HL-60/S4 treated with retinoic acid at 250 ng/mL for 4 days and 3 days (cell line): Measurements from ENCODE around the gene LRRC3C.
"Not testable (repeated sequence)": the region's sequence is repeated elsewhere in the genome, so short reads cannot be mapped to it uniquely, and the experiment has no call there.

ENCODE experiments used
- in situ Hi-C: fragments of 300-500 bp; cut with MboI; formaldehyde crosslinking; loops from 2 replicates; pipeline ENCODE4 v1.7.0; 2022; ENCODE audit warnings: low sequenced_read_pairs

Gene LRRC3C

DNA sequence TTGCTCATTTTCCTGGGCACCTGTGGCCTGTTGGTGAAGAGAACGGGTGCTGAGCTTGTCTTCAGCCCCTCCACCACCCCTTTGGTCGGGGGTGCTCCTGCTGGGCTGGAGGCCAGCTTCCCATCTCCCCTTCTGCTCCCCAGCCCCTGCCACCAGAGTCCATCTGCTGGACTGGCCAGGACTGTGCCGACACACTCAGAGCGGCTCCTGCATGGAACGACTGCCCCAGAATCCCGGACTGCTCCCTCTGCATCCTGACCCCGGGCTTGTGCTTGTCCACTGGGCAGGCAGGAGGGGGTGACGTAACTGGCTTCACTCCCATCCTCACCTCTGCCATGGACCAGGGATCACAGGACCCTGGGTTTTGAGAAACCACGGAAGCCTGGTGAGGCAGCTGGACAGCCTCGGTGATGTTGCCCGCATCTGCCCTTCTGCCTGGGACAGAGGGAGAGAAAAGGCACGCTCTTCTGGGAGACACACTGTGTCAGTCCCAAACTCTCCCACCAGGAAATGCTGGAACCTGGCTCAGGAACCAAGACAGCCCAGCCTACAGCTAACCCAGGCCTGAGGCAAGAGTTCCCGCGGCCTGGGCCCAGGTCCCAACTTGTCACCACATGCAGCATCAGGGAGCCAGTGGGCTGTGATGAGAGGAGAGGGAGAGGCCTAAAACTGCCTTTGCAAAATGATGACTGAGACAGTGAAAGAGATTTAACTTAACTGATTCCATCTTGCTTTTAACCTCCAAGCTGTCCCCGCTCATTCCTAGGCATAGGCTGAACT lies 19.2 kb downstream of the LRRC3C start:
- in situ Hi-C loops, result no loop called here

- in situ Hi-C loops, result not testable (repeated sequence)
These were observed 20.9 kb downstream of the LRRC3C start for GRCh38 chr17:39948489-39948828.

DNA sequence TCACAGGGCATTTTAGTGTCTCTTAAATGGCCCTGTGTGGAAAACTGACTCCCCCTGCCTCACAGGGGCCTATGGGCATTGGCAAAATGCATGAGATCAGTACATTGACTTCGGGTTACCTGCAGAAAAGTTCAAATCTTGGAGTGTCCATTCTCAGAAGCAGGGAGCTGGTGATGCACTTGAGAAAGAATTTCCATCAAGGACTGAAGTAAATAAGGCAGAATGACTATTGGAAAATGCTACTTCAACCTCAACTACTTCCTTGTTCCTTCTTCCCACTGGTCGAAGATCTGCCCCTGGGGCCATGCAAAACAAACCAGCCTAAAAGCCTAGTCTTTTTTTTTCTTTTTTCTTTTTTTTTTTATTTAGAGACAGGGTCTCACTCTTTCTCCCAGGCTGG lies 21.5 kb downstream of the LRRC3C start:
- in situ Hi-C loops, result no loop called here

DNA sequence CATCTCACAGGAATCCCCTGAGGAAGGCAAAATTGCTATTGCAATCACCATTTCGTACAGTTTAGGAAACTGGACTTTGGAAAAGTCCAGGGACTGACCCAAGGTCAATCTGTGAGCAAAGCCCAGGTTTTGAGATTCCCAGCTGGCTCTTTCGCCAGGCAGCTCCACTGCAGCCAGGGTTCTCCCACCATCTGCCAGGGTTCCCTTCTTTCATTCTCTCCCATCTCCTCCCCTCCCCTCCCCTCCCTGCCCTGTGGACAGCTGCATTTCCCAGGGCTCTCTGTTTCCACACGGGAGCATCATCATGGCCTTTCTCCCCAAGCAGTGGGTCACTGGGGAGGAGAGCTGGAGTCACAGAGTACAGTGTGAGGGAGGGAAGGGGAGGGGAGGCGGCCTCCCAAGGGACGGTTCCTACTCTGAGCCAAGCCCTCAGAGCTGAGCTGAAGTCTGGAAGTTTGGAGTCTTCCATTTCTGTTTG lies 23.4 kb downstream of the LRRC3C start:
- in situ Hi-C loops, result no loop called here

DNA sequence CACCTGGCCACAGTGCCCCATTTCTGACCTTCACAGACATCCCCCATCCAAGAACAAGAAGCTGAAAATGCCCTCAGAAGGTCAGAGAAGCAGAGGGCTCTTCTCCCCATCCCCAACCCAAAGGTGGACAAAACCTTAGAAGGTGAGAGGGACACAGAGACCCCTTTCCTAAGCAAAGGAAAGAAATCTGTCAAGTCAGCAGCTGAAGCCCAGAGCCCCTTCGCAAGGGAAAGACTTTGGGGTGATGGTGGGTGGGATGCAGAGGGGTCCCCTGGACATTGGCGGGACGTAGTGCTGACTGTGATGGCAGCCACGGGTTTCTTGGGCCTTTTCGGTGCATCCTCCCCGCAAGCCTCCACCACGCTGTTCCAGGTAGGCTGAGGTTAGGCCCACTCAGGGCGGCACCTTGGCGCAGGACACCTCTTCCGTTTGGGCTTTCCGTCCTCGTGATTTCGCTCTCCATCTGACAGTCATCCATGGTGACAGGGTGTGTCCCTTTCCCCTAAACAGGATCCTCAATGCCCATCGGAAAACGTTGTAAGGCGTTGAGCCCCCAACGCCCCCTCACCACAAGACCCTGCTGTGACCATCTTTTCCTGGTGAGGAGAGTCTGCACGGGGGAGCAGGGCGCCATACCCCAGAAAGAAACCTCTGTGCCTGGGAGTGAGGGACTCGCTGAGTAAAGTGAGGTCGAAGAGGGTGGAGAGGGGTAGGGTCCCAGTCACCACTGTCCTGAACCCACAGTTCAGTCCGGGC lies 24.6 kb downstream of the LRRC3C start:
- in situ Hi-C loops, result no loop called here

DNA sequence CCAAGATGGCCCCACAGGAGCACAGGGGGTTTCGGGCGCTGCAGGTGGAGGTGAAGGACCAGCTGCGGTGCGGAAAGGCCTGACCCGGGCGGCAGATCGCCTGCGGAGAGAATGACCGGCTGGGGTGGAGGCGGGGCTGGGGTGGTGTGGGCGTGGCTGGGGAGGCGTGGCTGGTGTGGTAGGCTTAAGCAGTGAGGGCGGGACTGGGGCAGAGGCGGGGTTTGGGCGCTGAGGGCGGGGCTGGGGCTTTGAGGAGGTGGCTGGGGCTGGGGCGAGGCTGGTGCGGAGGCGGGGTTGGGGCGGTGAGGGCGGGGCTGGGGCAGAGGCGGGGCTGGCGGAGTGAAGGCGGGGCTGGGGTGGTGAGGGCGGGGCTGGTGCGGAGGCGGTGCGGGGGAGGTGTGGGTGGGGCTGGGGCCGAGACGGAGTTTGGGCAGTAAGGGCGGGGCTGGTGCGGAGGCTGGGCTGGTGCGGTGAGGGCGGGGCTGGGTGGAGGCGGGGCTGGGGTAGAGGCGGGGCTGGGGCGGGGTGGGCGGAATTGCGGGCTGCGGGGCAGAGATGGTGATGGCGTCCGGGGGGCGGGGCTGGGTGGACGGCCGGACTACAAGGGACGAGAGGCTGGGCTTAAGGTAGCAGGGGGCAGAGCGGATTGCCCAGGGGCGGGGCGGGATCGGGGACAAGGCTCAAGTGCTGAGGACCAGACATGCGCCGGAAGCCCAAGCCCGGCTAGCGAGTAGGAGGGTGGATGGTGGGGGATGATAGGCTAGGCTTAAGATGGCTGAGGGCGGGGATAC lies 25.3 kb downstream of the LRRC3C start:
- in situ Hi-C loops, result no loop called here

- in situ Hi-C loops, result no loop called here
These were observed 25.9 kb downstream of the LRRC3C start for GRCh38 chr17:39953471-39953888.

DNA sequence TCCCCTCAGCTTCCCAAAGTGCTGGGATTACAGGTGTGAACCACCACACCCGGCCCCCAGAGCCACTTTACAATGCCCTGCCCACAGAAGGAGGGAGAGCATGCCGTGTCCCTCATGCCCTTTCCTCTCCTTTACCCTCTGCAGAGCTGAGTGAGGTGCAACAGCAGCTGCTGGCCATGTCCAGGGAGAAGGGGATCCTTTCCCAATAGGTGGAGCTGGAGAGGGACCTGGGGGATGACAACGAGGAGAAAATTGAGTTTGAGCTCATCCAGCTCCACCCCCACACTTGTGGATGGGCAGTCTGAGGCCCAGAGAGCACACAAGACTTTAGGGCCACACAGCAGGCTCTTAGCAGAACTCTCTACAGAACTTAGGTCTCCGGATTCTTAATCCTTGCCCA lies 27.3 kb downstream of the LRRC3C start:
- in situ Hi-C loops, result no loop called here

DNA sequence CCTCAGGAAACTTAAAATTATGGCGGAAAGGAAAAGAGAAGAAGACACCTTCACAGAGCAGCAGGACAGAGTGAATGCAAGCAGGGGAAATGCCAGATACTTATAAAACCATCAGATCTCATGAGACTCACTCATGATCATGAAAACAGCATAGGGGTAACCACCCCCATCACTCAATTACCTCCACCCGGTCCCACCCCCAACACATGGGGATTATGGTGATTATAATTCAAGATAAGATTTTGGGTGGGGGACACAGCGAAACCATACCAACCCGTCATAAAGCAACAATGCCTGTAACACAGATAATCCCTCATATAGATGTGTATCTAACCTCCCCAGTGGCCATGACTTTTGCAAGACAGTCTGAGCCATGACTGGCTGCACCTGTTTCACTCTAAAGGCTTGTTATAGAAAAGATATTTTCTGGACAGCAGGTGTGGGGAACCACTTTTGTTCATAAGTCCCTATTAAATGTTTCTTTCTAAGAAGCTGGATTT lies 28.2 kb downstream of the LRRC3C start:
- in situ Hi-C loops, result no loop called here

GRCh38 chr17:39960524-39961041 lies 33.1 kb downstream of the LRRC3C start:
- in situ Hi-C loops, result no loop called here

GRCh38 chr17:39962642-39963220 lies 35.2 kb downstream of the LRRC3C start, which contains the start of gene GSDMA:
TSS of gene GSDMA (plus strand) at chr17:39963004. CDS start at chr17:39965688, 2,684 bp downstream.
- in situ Hi-C loops, result no loop called here

GRCh38 chr17:39963829-39964228 lies 36.3 kb downstream of the LRRC3C start:
- in situ Hi-C loops, result no loop called here

DNA sequence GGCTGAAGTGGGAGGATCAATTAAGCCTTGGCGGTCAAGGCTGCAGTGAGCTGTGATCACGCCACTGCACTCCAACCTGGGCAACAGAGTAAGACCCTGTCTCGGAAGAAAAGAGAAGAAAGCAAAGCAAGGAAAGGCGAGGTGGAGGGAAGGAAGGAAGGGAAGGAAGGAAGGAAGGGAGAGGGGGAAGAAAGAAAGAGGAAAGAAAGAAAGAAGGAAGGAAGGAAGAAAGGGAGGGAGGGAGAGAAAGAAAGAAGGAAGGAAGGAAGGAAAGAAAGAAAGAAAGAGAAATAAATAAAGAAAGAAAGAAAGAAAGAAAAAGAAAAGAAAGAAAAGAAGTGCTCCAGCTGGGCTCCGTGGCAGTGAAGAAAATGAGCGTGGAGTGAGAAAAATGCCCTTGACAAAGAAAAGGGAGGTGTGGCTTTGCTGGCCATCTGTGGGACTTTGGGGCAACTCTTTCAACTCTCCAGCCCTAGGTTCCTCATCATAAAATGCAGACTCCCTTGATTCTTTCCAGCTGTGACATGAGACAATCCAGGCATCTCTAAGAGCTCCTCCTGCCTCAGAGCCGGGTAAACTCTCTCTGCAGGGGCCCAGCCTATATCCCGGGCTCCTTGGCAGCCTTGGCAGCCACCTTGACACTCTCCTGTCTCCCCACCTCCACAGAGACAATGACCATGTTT lies 37.6 kb downstream of the LRRC3C start:
- in situ Hi-C loops, result no loop called here

GRCh38 chr17:39966771-39967170 lies 39.2 kb downstream of the LRRC3C start:
- in situ Hi-C loops, result no loop called here

DNA sequence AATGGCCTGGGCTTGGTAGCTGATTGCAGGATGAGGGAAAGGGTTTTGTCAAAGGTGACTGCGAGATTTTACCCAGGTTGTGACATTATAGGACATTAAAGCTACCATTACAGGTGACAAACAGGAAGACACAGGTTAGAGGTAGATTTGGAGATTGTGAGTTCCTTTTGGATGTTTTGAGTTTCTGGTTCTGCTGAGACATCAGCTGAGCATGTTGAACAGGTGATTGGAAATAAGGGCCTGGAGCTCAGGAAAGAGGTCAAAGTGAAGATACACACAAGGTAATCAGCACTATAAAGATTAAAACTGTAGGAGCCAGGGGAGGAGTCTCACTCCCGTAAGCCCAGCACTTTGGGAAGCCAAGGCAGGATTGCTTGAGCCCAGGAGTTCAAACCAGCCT lies 41.2 kb downstream of the LRRC3C start:
- in situ Hi-C loops, result no loop called here

GRCh38 chr17:39969375-39969774 lies 41.8 kb downstream of the LRRC3C start:
- in situ Hi-C loops, result no loop called here

DNA sequence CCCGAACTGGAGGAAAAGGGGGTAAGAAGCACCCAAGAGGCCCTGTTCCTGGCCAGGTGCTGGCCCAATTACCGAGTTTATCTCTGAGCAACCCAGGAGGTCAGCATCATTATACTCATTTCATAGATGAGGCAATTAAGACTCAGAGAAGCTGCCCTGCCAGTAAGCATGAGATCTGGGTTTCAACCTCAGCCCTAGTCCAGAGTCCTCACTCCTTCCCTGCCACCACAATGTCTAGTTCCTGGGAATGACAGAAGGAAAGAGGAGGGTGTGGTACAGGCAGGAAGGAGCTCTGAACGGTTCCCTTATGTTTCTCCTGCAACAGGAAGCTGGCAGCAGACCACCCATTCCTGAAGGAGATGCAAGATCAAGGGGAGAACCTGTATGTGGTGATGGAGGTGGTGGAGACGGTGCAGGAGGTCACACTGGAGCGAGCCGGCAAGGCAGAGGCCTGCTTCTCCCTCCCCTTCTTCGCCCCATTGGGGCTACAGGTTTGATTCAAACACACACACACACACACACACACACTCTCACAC lies 42.7 kb downstream of the LRRC3C start:
- in situ Hi-C loops, result no loop called here

GRCh38 chr17:39971076-39971603 lies 43.6 kb downstream of the LRRC3C start:
- in situ Hi-C loops, result no loop called here

GRCh38 chr17:39972271-39972670 lies 44.7 kb downstream of the LRRC3C start:
- in situ Hi-C loops, result no loop called here
